ENCODE results near the gene CD82. TPM values are rescaled to one million over a fixed set of nuclear protein-coding genes. Genes with fewer than 3 reads are reported as not detected.

The CD82 gene
- total RNA-seq, 1 donor from 2014 or later, result 91.6 TPM

DNA sequence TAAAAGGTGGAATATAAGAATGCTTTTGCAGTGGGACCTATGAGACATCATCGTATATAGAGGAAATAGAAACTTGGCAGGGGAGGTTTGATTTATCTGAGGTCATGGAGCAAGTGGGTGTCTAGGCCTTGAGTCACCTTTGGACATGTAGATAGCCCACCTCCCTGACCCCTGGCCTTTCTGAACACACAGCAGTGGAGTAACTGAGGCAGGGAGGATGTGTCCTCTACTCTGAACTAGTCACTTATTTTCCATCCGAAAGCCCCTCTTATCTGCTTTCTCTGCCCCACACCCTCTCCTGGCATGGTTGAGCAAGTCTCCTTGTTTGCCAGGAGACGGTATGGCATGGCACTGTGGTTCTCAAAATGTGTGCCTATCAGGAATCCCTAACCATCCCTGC is 7.9 kb downstream of the CD82 start:
- Histone ChIP-seq H3K4me3 (no peak overlapping the region), H3K27ac (peak overlapping the region; percentile 37), H3K27me3 (no peaks in the 10 kb centered on the region), H3K36me3 (no peaks in the 10 kb centered on the region), H3K4me1 (peaks cover 73% of the 10 kb centered on the region), H3K9me3 (no peaks in the 10 kb centered on the region)
- TF ChIP-seq CTCF (IDR thresholded peaks at IDR 0.05) (no peak), POLR2AphosphoS5 (IDR thresholded peaks at IDR 0.05; ENCODE audit: insufficient read depth in 1 of 2, low read depth in 1 of 2) (no peak), POLR2A (IDR thresholded peaks at IDR 0.05) (no peak)
- DNase-seq (ENCODE audit: extremely low spot score in 2 of 2), result no peak
- intact Hi-C loops (cut with DNase I), result no loop called here

DNA sequence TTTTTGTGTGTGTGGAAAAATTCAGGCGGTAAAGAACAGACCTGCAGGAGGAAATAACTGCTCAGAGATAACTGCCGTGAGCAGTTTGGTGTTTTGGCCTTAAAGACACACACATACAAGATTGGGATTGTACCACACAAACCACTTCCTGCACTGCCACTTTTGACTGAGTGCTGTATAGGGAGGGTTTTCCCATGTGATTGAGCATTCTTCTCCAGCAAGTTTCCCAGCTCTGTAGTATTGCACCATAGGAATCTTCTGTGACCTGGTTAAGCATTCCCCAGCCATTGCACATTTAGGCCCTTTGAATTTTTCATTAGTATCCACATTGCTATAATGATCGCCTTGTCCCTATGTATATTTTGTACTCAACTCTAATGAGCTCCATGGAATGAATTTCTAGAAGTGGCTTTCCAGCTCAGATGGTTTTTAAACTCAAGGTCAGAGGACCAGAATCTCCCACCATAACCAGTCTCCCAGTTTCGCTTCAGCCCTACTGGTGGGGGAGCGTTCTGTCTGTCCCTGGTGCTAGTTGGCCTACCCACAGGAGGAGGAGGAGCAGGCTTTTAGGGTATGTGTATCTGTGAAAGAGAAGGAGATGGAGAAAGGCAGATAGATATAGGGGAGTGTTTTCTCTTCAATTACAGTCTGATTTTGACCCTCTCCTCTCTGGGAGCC is 9.3 kb downstream of the CD82 start:
- Histone ChIP-seq H3K9me3 (no peaks in the 10 kb centered on the region), H3K4me3 (no peak overlapping the region), H3K27me3 (no peaks in the 10 kb centered on the region), H3K36me3 (no peaks in the 10 kb centered on the region), H3K4me1 (peaks cover 72% of the 10 kb centered on the region), H3K27ac (no peak overlapping the region)
- TF ChIP-seq POLR2AphosphoS5 (IDR thresholded peaks at IDR 0.05; ENCODE audit: insufficient read depth in 1 of 2, low read depth in 1 of 2), result peak in 1 of 2 donors; percentile 80
- TF ChIP-seq POLR2A (IDR thresholded peaks at IDR 0.05), result no peak
- TF ChIP-seq CTCF (IDR thresholded peaks at IDR 0.05), result no peak
- DNase-seq (ENCODE audit: extremely low spot score in 2 of 2), result no peak
- intact Hi-C loops (cut with DNase I), result no loop called here

GRCh38 chr11:44575288-44575672 is 9.8 kb downstream of the CD82 start:
- DNase-seq (ENCODE audit: extremely low spot score in 2 of 2), result no peak
- Histone ChIP-seq H3K36me3 (no peaks in the 10 kb centered on the region), H3K27ac (no peak overlapping the region), H3K4me1 (peaks cover 73% of the 10 kb centered on the region), H3K9me3 (no peaks in the 10 kb centered on the region), H3K4me3 (no peak overlapping the region), H3K27me3 (no peaks in the 10 kb centered on the region)
- intact Hi-C loops (cut with DNase I), result no loop called here
- TF ChIP-seq CTCF (IDR thresholded peaks at IDR 0.05) (no peak), POLR2A (IDR thresholded peaks at IDR 0.05) (no peak), POLR2AphosphoS5 (IDR thresholded peaks at IDR 0.05; ENCODE audit: insufficient read depth in 1 of 2, low read depth in 1 of 2) (no peak)

DNA sequence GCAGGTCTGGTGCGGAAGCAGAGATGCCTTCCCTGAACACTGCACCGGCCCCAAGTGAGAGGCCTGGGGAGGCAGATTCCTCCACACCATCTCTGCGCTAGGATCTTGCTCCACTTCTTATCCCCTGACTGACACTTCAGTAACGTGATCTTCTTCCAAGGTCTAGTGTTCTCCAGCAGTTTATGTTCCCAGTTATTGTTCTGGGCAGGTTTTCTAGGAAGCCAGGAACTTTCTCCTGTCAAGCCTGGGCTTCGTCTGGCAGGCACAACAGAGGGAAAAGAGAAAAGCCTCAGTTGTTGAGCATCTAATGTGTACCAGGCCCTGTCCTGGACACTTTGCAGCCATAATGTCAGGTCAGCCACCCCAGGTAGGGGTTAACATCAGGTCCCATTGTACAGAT is 10.5 kb downstream of the CD82 start:
- Histone ChIP-seq H3K4me3 (no peak overlapping the region), H3K27ac (peak overlapping the region; percentile 38), H3K4me1 (peaks cover 76% of the 10 kb centered on the region), H3K9me3 (no peaks in the 10 kb centered on the region), H3K36me3 (no peaks in the 10 kb centered on the region), H3K27me3 (no peaks in the 10 kb centered on the region)
- no peak for DNase-seq (ENCODE audit: extremely low spot score in 2 of 2)
- TF ChIP-seq POLR2AphosphoS5 (IDR thresholded peaks at IDR 0.05; ENCODE audit: insufficient read depth in 1 of 2, low read depth in 1 of 2) (no peak), CTCF (IDR thresholded peaks at IDR 0.05) (no peak)
- intact Hi-C loops (cut with DNase I), result no loop called here

GRCh38 chr11:44576656-44577055 is 11.2 kb downstream of the CD82 start:
- Histone ChIP-seq H3K36me3 (no peaks in the 10 kb centered on the region), H3K9me3 (no peaks in the 10 kb centered on the region), H3K27ac (peak overlapping the region; percentile 38), H3K4me1 (peaks cover 76% of the 10 kb centered on the region), H3K4me3 (no peak overlapping the region), H3K27me3 (no peaks in the 10 kb centered on the region)
- intact Hi-C loops (cut with DNase I), result no loop called here
- TF ChIP-seq CTCF (IDR thresholded peaks at IDR 0.05) (no peak), POLR2AphosphoS5 (IDR thresholded peaks at IDR 0.05; ENCODE audit: insufficient read depth in 1 of 2, low read depth in 1 of 2) (no peak)
- DNase-seq (ENCODE audit: extremely low spot score in 2 of 2), result no peak
